H9 (cell line): ENCODE measurements around the gene OLIG1. TPM values are rescaled to one million over a fixed set of nuclear protein-coding genes. Genes with fewer than 3 reads are reported as not detected.
A peak's percentile ranks its signal among the peaks of the same experiment; 100 is the strongest.

Experiments
- DNase-seq: peaks from one replicate; pipeline ENCODE4 v3.0.0-alpha.2; 2017
- H2AFZ ChIP-seq: one replicate; pipeline ENCODE4 v1.6.1; 2013; ENCODE audit warnings: mild to moderate bottlenecking, low read length, control low read depth, moderate library complexity
- H2AK5ac ChIP-seq: 2 replicates; pipeline ENCODE4 v1.6.1; 2013; ENCODE audit warnings: low read length, control low read depth, mixed read lengths; ENCODE audit not compliant: insufficient read length
- H2BK120ac ChIP-seq: one replicate; pipeline ENCODE4 v1.6.1; 2013; ENCODE audit warnings: low read depth, mild to moderate bottlenecking, low read length, control low read depth, inconsistent platforms; ENCODE audit not compliant: poor library complexity, severe bottlenecking
- H2BK12ac ChIP-seq: 2 replicates; pipeline ENCODE4 v1.6.1; 2013; ENCODE audit warnings: low read length, control low read depth, mixed read lengths, low read depth; ENCODE audit not compliant: insufficient read length
- H2BK15ac ChIP-seq: 2 replicates; pipeline ENCODE4 v1.6.1; 2013; ENCODE audit warnings: low read depth, low read length, control low read depth
- H2BK20ac ChIP-seq: one replicate; pipeline ENCODE4 v1.6.1; 2013; ENCODE audit warnings: low read depth, mild to moderate bottlenecking, low read length, control low read depth, inconsistent platforms; ENCODE audit not compliant: poor library complexity, severe bottlenecking
- H2BK5ac ChIP-seq: 2 replicates; pipeline ENCODE4 v1.6.1; 2013; ENCODE audit warnings: low read length, control low read depth, mixed read lengths; ENCODE audit not compliant: insufficient read length
- H3K14ac ChIP-seq: 2 replicates; pipeline ENCODE4 v1.6.1; 2013; ENCODE audit warnings: low read length, control low read depth; ENCODE audit not compliant: insufficient read depth
- H3K18ac ChIP-seq: 2 replicates; pipeline ENCODE4 v1.6.1; 2013; ENCODE audit warnings: low read depth, mild to moderate bottlenecking, mixed read lengths, low read length, control low read depth; ENCODE audit not compliant: insufficient read length
- H3K23ac ChIP-seq: 2 replicates; pipeline ENCODE4 v1.6.1; 2013; ENCODE audit warnings: low read length, control low read depth, mixed read lengths, low read depth; ENCODE audit not compliant: insufficient read length
- H3K23me2 ChIP-seq: 2 replicates; pipeline ENCODE4 v1.6.1; 2013; ENCODE audit warnings: low read depth, mild to moderate bottlenecking, mixed read lengths, low read length, control low read depth; ENCODE audit not compliant: insufficient read length, poor library complexity, severe bottlenecking
- H3K27ac ChIP-seq: 2 replicates; pipeline ENCODE4 v1.5.1; 2013; ENCODE audit warnings: low read length, control low read depth, mixed read lengths, low read depth; ENCODE audit not compliant: insufficient read length
- H3K27me3 ChIP-seq: 2 replicates; pipeline ENCODE4 v1.6.1; 2013; ENCODE audit warnings: low read length, control low read depth, inconsistent platforms; ENCODE audit not compliant: insufficient read depth
- H3K4ac ChIP-seq: 2 replicates; pipeline ENCODE4 v1.6.1; 2013; ENCODE audit warnings: low read depth, mild to moderate bottlenecking, control low read depth, inconsistent platforms, low read length, moderate library complexity
- H3K4me1 ChIP-seq: 2 replicates; pipeline ENCODE4 v1.6.1; 2013; ENCODE audit warnings: low read length, control low read depth, inconsistent platforms; ENCODE audit not compliant: insufficient read depth
- H3K4me2 ChIP-seq: 2 replicates; pipeline ENCODE4 v1.6.1; 2013; ENCODE audit warnings: low read length, control low read depth, mixed read lengths; ENCODE audit not compliant: insufficient read length, insufficient read depth
- H3K56ac ChIP-seq: 2 replicates; pipeline ENCODE4 v1.6.1; 2013; ENCODE audit warnings: low read depth, mild to moderate bottlenecking, mixed read lengths, low read length, control low read depth; ENCODE audit not compliant: insufficient read length
- H3K79me1 ChIP-seq: 2 replicates; pipeline ENCODE4 v1.6.1; 2013; ENCODE audit warnings: low read depth, mild to moderate bottlenecking, moderate library complexity, low read length, control low read depth, inconsistent platforms; ENCODE audit not compliant: insufficient read depth, poor library complexity, severe bottlenecking
- H3K79me2 ChIP-seq: 2 replicates; pipeline ENCODE4 v1.6.1; 2013; ENCODE audit warnings: low read length, control low read depth, inconsistent platforms; ENCODE audit not compliant: insufficient read depth
- H3K9ac ChIP-seq: 2 replicates; pipeline ENCODE4 v1.6.1; 2013; ENCODE audit warnings: low read length, control low read depth, mixed read lengths; ENCODE audit not compliant: insufficient read length; ENCODE audit errors: extremely low read depth
- H3K9me3 ChIP-seq: one replicate; pipeline ENCODE4 v1.6.1; 2013; ENCODE audit warnings: low read depth, low read length, inconsistent platforms; ENCODE audit not compliant: control insufficient read depth
- H3T11ph ChIP-seq: one replicate; pipeline ENCODE4 v1.6.1; 2013; ENCODE audit warnings: mild to moderate bottlenecking, low read length, control low read depth, inconsistent platforms
- H4K20me1 ChIP-seq: one replicate; pipeline ENCODE4 v1.6.1; 2013; ENCODE audit not compliant: control insufficient read depth, insufficient read length, insufficient read depth
- H4K5ac ChIP-seq: 2 replicates; pipeline ENCODE4 v1.6.1; 2013; ENCODE audit warnings: low read depth, mild to moderate bottlenecking, mixed read lengths, low read length, control low read depth; ENCODE audit not compliant: insufficient read length
- H4K8ac ChIP-seq: replicated peaks from 2 replicates; pipeline ENCODE4 v1.6.1; 2013; ENCODE audit warnings: low read length, control low read depth, mixed read lengths, low read depth; ENCODE audit not compliant: insufficient read length
- H4K91ac ChIP-seq: 2 replicates; pipeline ENCODE4 v1.6.1; 2013; ENCODE audit warnings: low read depth, mild to moderate bottlenecking, moderate library complexity, mixed read lengths, low read length, control low read depth; ENCODE audit not compliant: insufficient read length
- H3K27ac Mint-ChIP-seq, 3 experiments: 2 replicates in 2 of 3; 3 replicates in 1 of 3; pipeline ENCODE4 v1.8.0; 2020 to 2021; ENCODE audit warnings: mixed read lengths in 3 of 3, mild to moderate bottlenecking in 1 of 3, moderate library complexity in 1 of 3
- H3K27me3 Mint-ChIP-seq: 2 replicates; pipeline ENCODE4 v1.8.0; 2021; ENCODE audit warnings: low read depth, mild to moderate bottlenecking, moderate library complexity, mixed read lengths
- H3K36me3 Mint-ChIP-seq, 3 experiments: 2 replicates in 2 of 3; 3 replicates in 1 of 3; pipeline ENCODE4 v1.8.0; 2020 to 2021; ENCODE audit warnings: low read depth in 3 of 3, mixed read lengths in 3 of 3; ENCODE audit not compliant: insufficient read depth in 1 of 3
- H3K4me1 Mint-ChIP-seq, 2 experiments: 2 replicates each; pipeline ENCODE4 v1.8.0; 2020; ENCODE audit warnings: mixed read lengths in 2 of 2
- H3K4me3 Mint-ChIP-seq, 2 experiments: 2 replicates in 1 of 2; 3 replicates in 1 of 2; pipeline ENCODE4 v1.8.0; 2020 to 2021; ENCODE audit warnings: mild to moderate bottlenecking in 2 of 2, mixed read lengths in 2 of 2, moderate library complexity in 1 of 2
- H3K9me3 Mint-ChIP-seq, 2 experiments: 2 replicates in 1 of 2; 3 replicates in 1 of 2; pipeline ENCODE4 v1.8.0; 2020; ENCODE audit warnings: mild to moderate bottlenecking in 2 of 2, mixed read lengths in 2 of 2, moderate library complexity in 1 of 2
- CTCF ChIP-seq: fragments of 200-600 bp; sonication (generic); conservative IDR thresholded peaks from 3 replicates; pipeline ENCODE4 v1.8.0; 2021; ENCODE audit warnings: antibody characterized with exemption, mild to moderate bottlenecking
- WGBS: extraction: QIAGEN DNeasy Blood & Tissue Kit; methylation state at CpG from one replicate; pipeline ENCODE4 v1.1.7; 2013; ENCODE audit warnings: missing lambda C conversion rate, low lambda C conversion rate, mixed read lengths; ENCODE audit not compliant: insufficient read length; ENCODE audit errors: extremely low coverage; 5-methylcytosine and 5-hydroxymethylcytosine counted together
- total RNA-seq: library from RNA; stranded (reverse); gene quantifications from 2 replicates; pipeline ENCODE4 v1.2.1, GENCODE V29; 2021

OLIG1 gene
- total RNA-seq, 1 experiment from 2014 or later = 0.31 TPM

- peaks cover 88% of the 10 kb centered on the region for H3K27me3 Mint-ChIP-seq
- Histone ChIP-seq H3K4me2 (peak overlapping the region; percentile 4), H3K9me3 (no peaks in the 10 kb centered on the region), H2BK12ac (no peak overlapping the region), H3K18ac (no peak overlapping the region), H3K14ac (no peak overlapping the region; the same call in 1 of the 2 replicates), H3K79me1 (no peaks in the 10 kb centered on the region), H2BK120ac (no peak overlapping the region), H2BK20ac (no peak overlapping the region), H2BK15ac (no peak overlapping the region), H3K79me2 (no peaks in the 10 kb centered on the region), H3K56ac (no peak overlapping the region), H4K5ac (no peak overlapping the region), H3K23ac (no peak overlapping the region), H2BK5ac (no peak overlapping the region), H2AK5ac (no peak overlapping the region), H4K20me1 (no peaks in the 10 kb centered on the region), H2AFZ (no peak overlapping the region), H3K27ac (no peak overlapping the region), H3K4me1 (peaks cover 12% of the 10 kb centered on the region; the same call in 1 of the 2 replicates), H3K9ac (no peak overlapping the region), H4K8ac (no peak overlapping the region), H3K27me3 (peaks cover 65% of the 10 kb centered on the region), H4K91ac (no peak overlapping the region), H3K23me2 (peaks cover 3% of the 10 kb centered on the region), H3K4ac (no peak overlapping the region), H3T11ph (no peak overlapping the region)
- WGBS = no CpG with 5 or more reads among the region's 20 CpGs
- H3K36me3 Mint-ChIP-seq = peaks cover 0 to 2% (median 0%) of the 10 kb centered on the region in 3 experiments; a peak in 1 of 7 replicates
- H3K4me1 Mint-ChIP-seq = peaks cover 30 to 51% of the 10 kb centered on the region in 2 experiments
- no peak for TF ChIP-seq CTCF
- no peaks in the 10 kb centered on the region; a peak in 1 of 5 replicates for H3K9me3 Mint-ChIP-seq
- DNase-seq = no peak
- no peak overlapping the region for H3K27ac Mint-ChIP-seq
- no peak overlapping the region for H3K4me3 Mint-ChIP-seq
Measured at GRCh38 chr21:33033961-33034413, 36.0 kb upstream of the OLIG1 start.
